Endothelial cell of umbilical vein (primary cell): Measurements from ENCODE around the gene SPTB. TPM values are rescaled to one million over a fixed set of nuclear protein-coding genes. Genes with fewer than 3 reads are reported as not detected.

Experiments used
- BruUV-seq: library from RNA; stranded (reverse); fragments of 400-500 nt; replicated peaks from 2 replicates; lab custom pipeline; 2021; lab: Mats Ljungman, UMichigan
- CTCF ChIA-PET: fragments of 300-600, 350-600 bp; sonication (Branson Sonifier 250); formaldehyde crosslinking; loops from one replicate; lab custom pipeline; 2021; ENCODE audit warnings: antibody characterized with exemption, inconsistent platforms; lab: Charles Lee
- POLR2A ChIA-PET: fragments of 300-600, 350-600 bp; sonication (Branson Sonifier 250); formaldehyde crosslinking; loops from one replicate; lab custom pipeline; 2021; ENCODE audit warnings: antibody characterized with exemption, inconsistent platforms; lab: Charles Lee
- DNase-seq: peaks from one replicate; pipeline ENCODE4 v3.0.0-alpha.2; 2011; ENCODE audit warnings: low read depth, low spot score
- FAIRE-seq: peaks from 2 replicates; lab custom pipeline; 2011; peaks lifted over from hg19 to GRCh38; lab: Jason Lieb, UNC
- H2AFZ ChIP-seq: 2 replicates; pipeline ENCODE4 v1.6.0; 2012; ENCODE audit warnings: low read depth, low read length, control low read depth, inconsistent platforms
- H3K27ac ChIP-seq: 2 replicates; pipeline ENCODE4 v1.5.1; 2011; ENCODE audit warnings: low read depth, mild to moderate bottlenecking, control low read depth, low read length, moderate library complexity; ENCODE audit not compliant: insufficient read depth
- H3K27me3 ChIP-seq, 2 experiments: 2 replicates each; pipeline versions ENCODE4 v1.6.0 to v1.6.1; 2011; ENCODE audit warnings: low read length in 2 of 2, mixed read lengths in 1 of 2; ENCODE audit not compliant: control insufficient read depth in 2 of 2, insufficient read depth in 2 of 2
- H3K36me3 ChIP-seq, 2 experiments: 2 replicates in 1 of 2; 3 replicates in 1 of 2; pipeline ENCODE4 v1.5.1; 2011; ENCODE audit warnings: low read length in 2 of 2, mild to moderate bottlenecking in 1 of 2, moderate library complexity in 1 of 2; ENCODE audit not compliant: control insufficient read depth in 2 of 2, insufficient read depth in 2 of 2; ENCODE audit errors: extremely low read depth in 1 of 2
- H3K4me1 ChIP-seq: 3 replicates; pipeline ENCODE4 v1.5.1; 2011; ENCODE audit warnings: mild to moderate bottlenecking, low read length; ENCODE audit not compliant: control insufficient read depth, insufficient read depth; ENCODE audit errors: extremely low read depth
- H3K4me2 ChIP-seq: 2 replicates; pipeline ENCODE4 v1.6.1; 2011; ENCODE audit warnings: low read length, control low read depth, mixed read lengths; ENCODE audit not compliant: insufficient read depth
- H3K4me3 ChIP-seq, 3 experiments: fragments of 200-600 bp in 1 of 3; sonication (generic), shearing (Covaris generic) in 1 of 3; replicated peaks in 1 of 3; 2 replicates each; pipeline ENCODE4 v1.5.1; 2011 to 2016; ENCODE audit warnings: control low read depth in 3 of 3, low read length in 3 of 3, mild to moderate bottlenecking in 2 of 3, inconsistent platforms in 1 of 3, low read depth in 1 of 3, moderate library complexity in 1 of 3; ENCODE audit not compliant: insufficient read depth in 1 of 3
- H3K79me2 ChIP-seq: 2 replicates; pipeline ENCODE4 v1.6.0; 2012; ENCODE audit warnings: low read length, inconsistent platforms; ENCODE audit not compliant: control insufficient read depth, insufficient read depth
- H3K9ac ChIP-seq: replicated peaks from 2 replicates; pipeline ENCODE3; 2011; ENCODE audit warnings: low read length, control low read depth; ENCODE audit not compliant: insufficient read depth; ENCODE audit errors: extremely low read depth
- H3K9me1 ChIP-seq: replicated peaks from 3 replicates; pipeline ENCODE4 v1.6.0; 2011; ENCODE audit warnings: mild to moderate bottlenecking, low read length; ENCODE audit not compliant: control insufficient read depth, insufficient read depth; ENCODE audit errors: extremely low read depth
- H3K9me3 ChIP-seq: replicated peaks from 2 replicates; pipeline ENCODE4 v1.5.1; 2012; ENCODE audit warnings: low read length, inconsistent platforms; ENCODE audit not compliant: control insufficient read depth, insufficient read depth
- H4K20me1 ChIP-seq: replicated peaks from 2 replicates; pipeline ENCODE3; 2011; ENCODE audit warnings: mild to moderate bottlenecking, low read length; ENCODE audit not compliant: control insufficient read depth, insufficient read depth; ENCODE audit errors: extremely low read depth
- CTCF ChIP-seq, 2 donors: IDR thresholded peaks; 1 replicate in 1 of 2; 2 replicates in 1 of 2; pipeline ENCODE4 v1.5.1; 2011; ENCODE audit warnings: low read length in 2 of 2, mild to moderate bottlenecking in 2 of 2, moderate library complexity in 2 of 2, control low read depth in 1 of 2, inconsistent platforms in 1 of 2, low read depth in 1 of 2; ENCODE audit not compliant: insufficient read depth in 1 of 2; ENCODE audit errors: extremely low read depth in 1 of 2
- EZH2 ChIP-seq: IDR thresholded peaks from 2 replicates; pipeline ENCODE4 v1.6.1; 2012; ENCODE audit warnings: borderline replicate concordance, low read depth, mild to moderate bottlenecking, moderate library complexity, low read length, inconsistent platforms; ENCODE audit not compliant: severe bottlenecking
- FOS ChIP-seq: IDR thresholded peaks from 2 replicates; pipeline ENCODE4 v1.6.1; 2011; ENCODE audit warnings: mild to moderate bottlenecking, low read length, moderate library complexity, borderline replicate concordance; ENCODE audit not compliant: insufficient read depth
- GATA2 ChIP-seq: IDR thresholded peaks from 2 replicates; pipeline ENCODE4 v1.7.0; 2011; ENCODE audit warnings: low read depth, mild to moderate bottlenecking, moderate library complexity, mixed read lengths, low read length; ENCODE audit not compliant: insufficient read length, insufficient read depth
- JUN ChIP-seq: IDR thresholded peaks from 2 replicates; pipeline ENCODE4 v1.6.1; 2011; ENCODE audit warnings: borderline replicate concordance, low read depth; ENCODE audit not compliant: insufficient read length, insufficient read depth
- MYC ChIP-seq: IDR thresholded peaks from one replicate; pipeline ENCODE4 v1.6.1; 2011; ENCODE audit warnings: mild to moderate bottlenecking, low read depth, low read length
- POLR2A ChIP-seq: IDR thresholded peaks from 2 replicates; pipeline ENCODE4 v1.6.1; 2012; ENCODE audit warnings: low read depth, mild to moderate bottlenecking, control low read depth, low read length
- POLR2AphosphoS5 ChIP-seq: IDR thresholded peaks from 2 replicates; pipeline ENCODE4 v1.6.1; 2012; ENCODE audit warnings: low read depth, mild to moderate bottlenecking, control low read depth, low read length, moderate library complexity; ENCODE audit not compliant: insufficient read depth
- dilution Hi-C: fragments of 300-500 bp; cut with MboI; formaldehyde crosslinking; loops from one replicate; pipeline ENCODE4 v1.15.0; 2019; ENCODE audit warnings: low sequenced_read_pairs; ENCODE audit not compliant: extremely low pct_ligation_motif_present
- intact Hi-C: fragments of 100-400 bp; cut with micrococcal nuclease; formaldehyde crosslinking; loops from one replicate; pipeline ENCODE4 v1.10.0; 2022
- polyA plus RNA-seq, 4 experiments: library from polyadenylated mRNA; depleted of rRNA in 3 of 4; stranded (reverse) in 3 of 4; unstranded in 1 of 4; fragments of >200 nt; gene quantifications; 2 replicates each; pipeline versions ENCODE4 v1.2.1 to v1.2.3, GENCODE V29; 2011 to 2012; ENCODE audit warnings: missing spikeins in 1 of 4
- total RNA-seq: library from RNA; stranded (reverse); gene quantifications from 2 replicates; pipeline ENCODE4 v1.2.3, GENCODE V29; 2021
- TF ChIP-seq, protein P1 (sequence below): IDR thresholded peaks from 2 replicates; pipeline ENCODE4 v1.6.1; 2011; ENCODE audit not compliant: insufficient read depth, insufficient read length

Gene SPTB
- total and polyA plus RNA-seq, 2 donors (not counting 3 experiments of a cell fraction or from before 2014, with no cell fraction given): 0.03 to 0.07 TPM

DNA sequence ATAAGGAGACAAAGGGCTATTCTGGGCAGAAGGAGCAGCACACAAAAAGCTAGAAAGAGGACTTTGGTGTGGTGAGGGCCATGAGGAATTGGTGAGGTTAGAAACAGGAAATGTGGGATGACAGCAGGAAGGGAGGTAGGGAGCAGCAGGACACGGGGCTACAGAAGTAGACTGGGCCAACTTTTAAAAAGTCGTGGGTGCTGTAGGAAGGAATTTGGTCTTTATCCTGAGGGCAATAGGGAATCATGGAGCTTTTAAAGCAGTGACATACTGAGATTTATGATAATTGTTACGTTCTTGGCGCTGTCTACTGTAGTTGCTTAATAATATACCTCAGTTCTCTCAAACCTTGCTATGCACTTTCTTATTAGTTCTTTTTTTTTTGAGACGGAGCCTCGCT lies 26.3 kb upstream of the SPTB start:
- no peaks in the 10 kb centered on the region for H4K20me1 ChIP-seq
- H3K4me2 ChIP-seq: no peak overlapping the region
- ChIA-PET POLR2A (no interaction called here), CTCF (interaction anchor here (0.5 to 1.4 kb wide), 3 partner anchors 14 to 237 kb away, joined by 3 to 6 read pairs (median 3); partner anchors contain the start of gene FNTB)
- no peak overlapping the region for H3K4me3 ChIP-seq
- no peak overlapping the region for H3K27ac ChIP-seq
- no peaks in the 10 kb centered on the region for H3K79me2 ChIP-seq
- no peaks in the 10 kb centered on the region for H3K9me3 ChIP-seq
- dilution Hi-C loops: no loop called here
- H3K9me1 ChIP-seq: no peaks in the 10 kb centered on the region
- BruUV-seq: no TSS peak
- H3K27me3 ChIP-seq: peaks cover 18 to 24% of the 10 kb centered on the region in 2 experiments
- no peak for TF ChIP-seq EZH2
- TF ChIP-seq, protein P1, sequence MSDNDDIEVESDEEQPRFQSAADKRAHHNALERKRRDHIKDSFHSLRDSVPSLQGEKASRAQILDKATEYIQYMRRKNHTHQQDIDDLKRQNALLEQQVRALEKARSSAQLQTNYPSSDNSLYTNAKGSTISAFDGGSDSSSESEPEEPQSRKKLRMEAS: no peak
- no peaks in the 10 kb centered on the region for H3K4me1 ChIP-seq
- no peak overlapping the region for H3K9ac ChIP-seq
- FAIRE-seq: no peak
- intact Hi-C loops: no loop called here
- DNase-seq: no peak
- no peak overlapping the region for H2AFZ ChIP-seq
- no peaks in the 10 kb centered on the region for H3K36me3 ChIP-seq

DNA sequence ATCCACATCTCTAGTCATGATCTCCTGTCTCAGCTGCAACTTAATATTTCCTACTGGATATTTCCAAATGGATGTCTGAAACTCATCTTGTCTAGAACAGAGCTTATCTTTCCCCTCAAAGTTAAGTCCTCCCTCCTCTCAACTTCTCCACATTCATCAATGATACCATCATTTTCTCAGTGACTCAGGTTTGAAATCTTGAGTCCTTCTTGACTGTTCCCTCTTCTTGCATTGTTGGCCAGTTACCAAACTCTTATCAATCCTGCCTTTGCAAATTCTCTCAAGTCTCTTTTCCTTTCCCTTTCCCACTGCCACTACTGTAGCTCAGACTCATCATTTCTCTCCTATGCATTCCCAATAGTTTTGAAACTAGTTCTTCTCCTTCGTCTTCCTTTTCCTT lies 20.3 kb upstream of the SPTB start:
- DNase-seq (no peak), FAIRE-seq (no peak)

More for the DNA sequence above, 20.3 kb upstream of the SPTB start:
- Histone ChIP-seq H3K9me1 (no peaks in the 10 kb centered on the region), H3K9ac (no peak overlapping the region), H3K4me1 (no peaks in the 10 kb centered on the region), H3K4me3 (no peak overlapping the region), H3K4me2 (no peak overlapping the region), H4K20me1 (no peaks in the 10 kb centered on the region), H3K79me2 (no peaks in the 10 kb centered on the region), H3K9me3 (no peaks in the 10 kb centered on the region), H2AFZ (no peak overlapping the region), H3K36me3 (no peaks in the 10 kb centered on the region), H3K27ac (no peak overlapping the region), H3K27me3 (peaks cover 19 to 21% of the 10 kb centered on the region in 2 experiments)
- ChIA-PET CTCF (interaction anchor here (1.0 to 4.3 kb wide), 4 partner anchors 8 to 120 kb away, joined by 3 to 26 read pairs (median 14); no protein-coding TSS in a partner anchor), POLR2A (no interaction called here)
- dilution Hi-C loops: no loop called here
- TF ChIP-seq GATA2 (no peak), POLR2A (no peak), EZH2 (no peak), FOS (no peak), CTCF (IDR thresholded peaks at IDR 0.05; ENCODE audit: extremely low read depth in 1 of 2, insufficient read depth in 1 of 2, low read depth in 1 of 2, low read length in 2 of 2) (no peak), MYC (no peak), JUN (no peak), POLR2AphosphoS5 (no peak)
- TF ChIP-seq, protein P1: no peak
- intact Hi-C loops: no loop called here
- BruUV-seq: no TSS peak
